A549 (cell line): Measurements from ENCODE around the gene B9D2. TPM values are rescaled to one million over a fixed set of nuclear protein-coding genes. Genes with fewer than 3 reads are reported as not detected.
A peak's percentile ranks its signal among the peaks of the same experiment; 100 is the strongest.

Source experiments
- ATAC-seq, 2 experiments: fragments of 200-7000 bp in 1 of 2; fragments of >200 bp in 1 of 2; cut with Nextera tagmentation in 1 of 2; cut with Tn5 transposase in 1 of 2; 3 replicates each; pipeline versions ENCODE4 v1.8.0 to v1.9.1; 2018 to 2020; ENCODE audit warnings: mild to moderate bottlenecking in 1 of 2, moderate library complexity in 1 of 2
- CTCF ChIA-PET: fragments of 300-600 bp; sonication (Branson Sonifier 250); formaldehyde crosslinking; extraction: SDS; loops from one replicate; lab custom pipeline; 2021; ENCODE audit warnings: antibody characterized with exemption, inconsistent platforms; lab: Yijun Ruan, JAX
- POLR2A ChIA-PET: fragments of 350-600 bp; formaldehyde crosslinking; extraction: SDS; loops from one replicate; lab custom pipeline; 2021; ENCODE audit warnings: antibody characterized with exemption, inconsistent platforms; lab: Yijun Ruan, JAX
- DNase-seq, 2 experiments: peaks; one replicate each; pipeline versions ENCODE4 v3.0.0 to v3.0.0-alpha.2; 2011 to 2016; ENCODE audit warnings: low read depth in 1 of 2, low spot score in 1 of 2
- FAIRE-seq: peaks from 2 replicates; lab custom pipeline; 2011; peaks lifted over from hg19 to GRCh38; lab: Jason Lieb, UNC
- H3K27ac ChIP-seq, 2 experiments: fragments of >200 bp; sonication (Bioruptor Twin); formaldehyde crosslinking; 3 replicates each; pipeline ENCODE4 v1.5.1; 2016 to 2017
- H3K4me1 ChIP-seq: fragments of >200 bp; sonication (Bioruptor Twin); formaldehyde crosslinking; 3 replicates; pipeline ENCODE4 v1.6.1; 2016
- H3K4me2 ChIP-seq: fragments of >200 bp; sonication (Bioruptor Twin); formaldehyde crosslinking; 3 replicates; pipeline ENCODE4 v1.6.1; 2016
- H3K4me3 ChIP-seq: fragments of >200 bp; sonication (Bioruptor Twin); formaldehyde crosslinking; 3 replicates; pipeline ENCODE4 v1.5.1; 2016
- H3K9me3 ChIP-seq: fragments of >200 bp; sonication (Bioruptor Twin); formaldehyde crosslinking; 3 replicates; pipeline ENCODE4 v1.6.1; 2016
- BHLHE40 ChIP-seq: IDR thresholded peaks from 2 replicates; pipeline ENCODE4 v1.6.1; 2012; ENCODE audit warnings: low read depth, low read length, inconsistent platforms
- CHD2 ChIP-seq: fragments of 150-350 bp; IDR thresholded peaks from 2 replicates; pipeline ENCODE4 v1.6.1; 2014; ENCODE audit warnings: low read length; ENCODE audit not compliant: partially characterized antibody
- E2F6 ChIP-seq: IDR thresholded peaks from 2 replicates; pipeline ENCODE4 v1.6.1; 2012; ENCODE audit warnings: low read depth, borderline replicate concordance
- EP300 ChIP-seq, 2 experiments: fragments of >200 bp; sonication (Bioruptor Twin); formaldehyde crosslinking; IDR thresholded peaks; 2 replicates in 1 of 2; 3 replicates in 1 of 2; pipeline ENCODE4 v1.6.1; 2016 to 2017
- FOSB ChIP-seq: fragments of 250-450 bp; sonication (Bioruptor Pico); IDR thresholded peaks from 2 replicates; pipeline ENCODE4 v1.5.0; 2020; ENCODE audit warnings: mild to moderate bottlenecking, moderate library complexity
- FOSL2 ChIP-seq, 2 experiments: fragments of 450-650 bp in 1 of 2; fragments of >200 bp in 1 of 2; sonication (Bioruptor Twin) in 1 of 2; formaldehyde crosslinking; IDR thresholded peaks; 2 replicates each; pipeline versions ENCODE4 v1.5.0 to v1.6.1; 2016 to 2020; ENCODE audit warnings: mild to moderate bottlenecking in 1 of 2, moderate library complexity in 1 of 2
- GATA3 ChIP-seq: IDR thresholded peaks from 2 replicates; pipeline ENCODE4 v1.6.1; 2012; ENCODE audit warnings: borderline replicate concordance
- HDAC2 ChIP-seq: fragments of 200-600 bp; sonication (generic); IDR thresholded peaks from 2 replicates; pipeline ENCODE4 v1.6.1; 2016
- HEYL ChIP-seq: fragments of 250-450 bp; sonication (Bioruptor Pico); IDR thresholded peaks from 2 replicates; pipeline ENCODE4 v1.8.0; 2021; ENCODE audit warnings: mild to moderate bottlenecking, moderate library complexity
- HOXB13 ChIP-seq: fragments of 250-450 bp; sonication (Bioruptor Pico); IDR thresholded peaks from 2 replicates; pipeline ENCODE4 v1.5.0; 2020; ENCODE audit warnings: low read depth, mild to moderate bottlenecking, moderate library complexity
- HOXB5 ChIP-seq: fragments of 250-450 bp; sonication (Bioruptor Pico); IDR thresholded peaks from 2 replicates; pipeline ENCODE4 v1.5.0; 2020; ENCODE audit warnings: mild to moderate bottlenecking, moderate library complexity
- JUN ChIP-seq, 2 experiments: fragments of >200 bp; sonication (Bioruptor Twin); formaldehyde crosslinking; IDR thresholded peaks; 2 replicates in 1 of 2; 3 replicates in 1 of 2; pipeline ENCODE4 v1.6.1; 2016 to 2017
- JUNB ChIP-seq: fragments of >200 bp; sonication (Bioruptor Twin); formaldehyde crosslinking; IDR thresholded peaks from 2 replicates; pipeline ENCODE4 v1.6.1; 2016
- KDM5A ChIP-seq: fragments of 200-600 bp; sonication (generic); IDR thresholded peaks from 2 replicates; pipeline ENCODE4 v1.6.1; 2016; ENCODE audit warnings: antibody characterized with exemption, mild to moderate bottlenecking
- MAX ChIP-seq: IDR thresholded peaks from 2 replicates; pipeline ENCODE4 v1.6.1; 2012
- MYC ChIP-seq: IDR thresholded peaks from 2 replicates; pipeline ENCODE4 v1.6.1; 2012; ENCODE audit warnings: mild to moderate bottlenecking, inconsistent platforms, low read length, improper control_type of control experiment, borderline replicate concordance
- NPAS2 ChIP-seq: fragments of 250-450 bp; sonication (Bioruptor Pico); IDR thresholded peaks from 2 replicates; pipeline ENCODE4 v1.8.0; 2022; ENCODE audit warnings: mild to moderate bottlenecking, moderate library complexity, borderline replicate concordance
- NR3C1 ChIP-seq: fragments of >200 bp; sonication (Bioruptor Twin); formaldehyde crosslinking; IDR thresholded peaks from 3 replicates; pipeline ENCODE4 v1.6.1; 2017
- PHF8 ChIP-seq: fragments of 200-600 bp; sonication (generic); IDR thresholded peaks from 2 replicates; pipeline ENCODE4 v1.6.1; 2016; ENCODE audit warnings: low read depth, mild to moderate bottlenecking, antibody characterized with exemption, moderate library complexity, borderline replicate concordance
- POLR2A ChIP-seq: IDR thresholded peaks from 2 replicates; pipeline ENCODE4 v1.6.1; 2012; ENCODE audit warnings: mild to moderate bottlenecking, low read length
- RCOR1 ChIP-seq: fragments of 150-350 bp; IDR thresholded peaks from 2 replicates; pipeline ENCODE4 v1.6.1; 2014; ENCODE audit warnings: antibody characterized with exemption, low read length, low read depth
- TFCP2L1 ChIP-seq: fragments of 250-450 bp; sonication (Bioruptor Pico); IDR thresholded peaks from 2 replicates; pipeline ENCODE4 v1.5.0; 2021; ENCODE audit warnings: mild to moderate bottlenecking
- TP53 ChIP-seq: fragments of 250-450 bp; sonication (Bioruptor Pico); IDR thresholded peaks from 2 replicates; pipeline ENCODE4 v1.5.0; 2021; ENCODE audit warnings: mild to moderate bottlenecking, moderate library complexity
- USF2 ChIP-seq: fragments of 450-650 bp; IDR thresholded peaks from 2 replicates; pipeline ENCODE4 v1.6.1; 2014; ENCODE audit warnings: antibody characterized with exemption
- ZC3H11A ChIP-seq: fragments of 450-650 bp; IDR thresholded peaks from 2 replicates; pipeline ENCODE4 v1.6.1; 2014; ENCODE audit warnings: antibody characterized with exemption, mild to moderate bottlenecking
- ZFP36 ChIP-seq: fragments of 450-650 bp; IDR thresholded peaks from 2 replicates; pipeline ENCODE4 v1.6.1; 2014; ENCODE audit warnings: borderline replicate concordance; ENCODE audit not compliant: partially characterized antibody
- WGBS: methylation state at CpG from one replicate; pipeline ENCODE4 v1.1.6; 2017; ENCODE audit errors: missing lambda C conversion rate; 5-methylcytosine and 5-hydroxymethylcytosine counted together
- polyA plus RNA-seq, 4 experiments: library from polyadenylated mRNA; depleted of rRNA in 3 of 4; stranded (reverse); fragments of >200 nt; fragmentation: RNase III in 1 of 4; extraction: RNeasy Plus Mini Kit Qiagen cat#74134 plus additional on column Dnase treatment in 1 of 4; gene quantifications; 2 replicates in 3 of 4; 3 replicates in 1 of 4; pipeline ENCODE4 v1.2.3, GENCODE V29; 2011 to 2017
- TF ChIP-seq, protein P1 (sequence below): fragments of >200 bp; sonication (Bioruptor Twin); formaldehyde crosslinking; IDR thresholded peaks from 3 replicates; pipeline ENCODE4 v1.6.1; 2016
- TF ChIP-seq, protein P2 (sequence below): fragments of 250-450 bp; sonication (Bioruptor Pico); IDR thresholded peaks from 2 replicates; pipeline ENCODE4 v1.5.0; 2021; ENCODE audit warnings: mild to moderate bottlenecking, moderate library complexity, borderline replicate concordance
- TF ChIP-seq, protein P3 (sequence below): fragments of 250-450 bp; sonication (Bioruptor Pico); IDR thresholded peaks from 2 replicates; pipeline ENCODE4 v1.5.0; 2020; ENCODE audit warnings: low read depth, mild to moderate bottlenecking, moderate library complexity
- TF ChIP-seq, protein P4 (sequence below): fragments of 150-350 bp; IDR thresholded peaks from 2 replicates; pipeline ENCODE4 v1.6.1; 2014; ENCODE audit warnings: low read depth, mild to moderate bottlenecking, low read length
- TF ChIP-seq, protein P5 (sequence below): IDR thresholded peaks from 2 replicates; pipeline ENCODE4 v1.6.1; 2012

The B9D2 gene
- polyA plus RNA-seq, 2 of the 4 experiments (the other 2 are of a cell fraction), result 19.6 to 22.5 TPM

- DNase-seq (peak; percentile 100), ATAC-seq (peak; percentile 92 to 95), FAIRE-seq (peak; percentile 100)
- no peaks in the 10 kb centered on the region for H3K9me3 ChIP-seq
- H3K27ac ChIP-seq, result peak within 1 kb of the TSS; percentile 79 to 87
- H3K4me1 ChIP-seq, result peaks cover 20% of the 10 kb centered on the region
- peak within 1 kb of the TSS; percentile 88 for H3K4me2 ChIP-seq
- CTCF ChIA-PET, result interaction anchor here (0.9 to 2.4 kb wide), 4 partner anchors 10 to 19 kb away, joined by 3 to 9 read pairs (median 4); no protein-coding TSS in a partner anchor
- POLR2A ChIA-PET, result no interaction called here
- H3K4me3 ChIP-seq, result peak within 1 kb of the TSS; percentile 70
- whole genome bisulfite sequencing, result 2% methylated on average over 50 of the region's 50 CpGs
- TF ChIP-seq NR3C1 (no peak), USF2 (peak; percentile 97), PHF8 (peak; percentile 82; the same call in 1 of the 2 replicates), HOXB5 (peak; percentile 56; the same call in 1 of the 2 replicates), FOSB (CRISPR knock-in tag) (0 out of 2 replicates have a peak, but pooled peaks have one; percentile 51), RCOR1 (peak; percentile 13; the same call in 1 of the 2 replicates), ZFP36 (peak; percentile 16), TP53 (CRISPR knock-in tag) (peak; percentile 74), HEYL (CRISPR knock-in tag) (peak; percentile 76), HOXB13 (CRISPR knock-in tag) (peak; percentile 37; the same call in 1 of the 2 replicates), POLR2A (peak; percentile 87), JUNB (no peak), HDAC2 (0 out of 2 replicates have a peak, but pooled peaks have one; percentile 69), TFCP2L1 (CRISPR knock-in tag) (peak; percentile 46; the same call in 1 of the 2 replicates), EP300 (IDR thresholded peaks at IDR 0.05) (no peak), E2F6 (peak; percentile 99), ZC3H11A (no peak), NPAS2 (CRISPR knock-in tag) (peak; percentile 89), JUN (IDR thresholded peaks at IDR 0.05) (peak; percentile 99 to 100), GATA3 (peak; percentile 60; the same call in 1 of the 2 replicates), FOSL2 (IDR thresholded peaks at IDR 0.05) (no peak), FOSL2 (CRISPR knock-in tag; IDR thresholded peaks at IDR 0.05) (peak; percentile 37), BHLHE40 (peak; percentile 90), MYC (peak; percentile 100), KDM5A (peak; percentile 94), MAX (peak; percentile 100), CHD2 (peak; percentile 27)
- TF ChIP-seq, protein P1, sequence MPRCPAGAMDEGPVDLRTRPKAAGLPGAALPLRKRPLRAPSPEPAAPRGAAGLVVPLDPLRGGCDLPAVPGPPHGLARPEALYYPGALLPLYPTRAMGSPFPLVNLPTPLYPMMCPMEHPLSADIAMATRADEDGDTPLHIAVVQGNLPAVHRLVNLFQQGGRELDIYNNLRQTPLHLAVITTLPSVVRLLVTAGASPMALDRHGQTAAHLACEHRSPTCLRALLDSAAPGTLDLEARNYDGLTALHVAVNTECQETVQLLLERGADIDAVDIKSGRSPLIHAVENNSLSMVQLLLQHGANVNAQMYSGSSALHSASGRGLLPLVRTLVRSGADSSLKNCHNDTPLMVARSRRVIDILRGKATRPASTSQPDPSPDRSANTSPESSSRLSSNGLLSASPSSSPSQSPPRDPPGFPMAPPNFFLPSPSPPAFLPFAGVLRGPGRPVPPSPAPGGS, result peak; percentile 59; the same call in 2 of the 3 replicates
- TF ChIP-seq, protein P2, sequence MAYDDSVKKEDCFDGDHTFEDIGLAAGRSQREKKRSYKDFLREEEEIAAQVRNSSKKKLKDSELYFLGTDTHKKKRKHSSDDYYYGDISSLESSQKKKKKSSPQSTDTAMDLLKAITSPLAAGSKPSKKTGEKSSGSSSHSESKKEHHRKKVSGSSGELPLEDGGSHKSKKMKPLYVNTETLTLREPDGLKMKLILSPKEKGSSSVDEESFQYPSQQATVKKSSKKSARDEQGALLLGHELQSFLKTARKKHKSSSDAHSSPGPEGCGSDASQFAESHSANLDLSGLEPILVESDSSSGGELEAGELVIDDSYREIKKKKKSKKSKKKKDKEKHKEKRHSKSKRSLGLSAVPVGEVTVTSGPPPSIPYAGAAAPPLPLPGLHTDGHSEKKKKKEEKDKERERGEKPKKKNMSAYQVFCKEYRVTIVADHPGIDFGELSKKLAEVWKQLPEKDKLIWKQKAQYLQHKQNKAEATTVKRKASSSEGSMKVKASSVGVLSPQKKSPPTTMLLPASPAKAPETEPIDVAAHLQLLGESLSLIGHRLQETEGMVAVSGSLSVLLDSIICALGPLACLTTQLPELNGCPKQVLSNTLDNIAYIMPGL, result peak; percentile 43; the same call in 1 of the 2 replicates
- TF ChIP-seq, protein P3, sequence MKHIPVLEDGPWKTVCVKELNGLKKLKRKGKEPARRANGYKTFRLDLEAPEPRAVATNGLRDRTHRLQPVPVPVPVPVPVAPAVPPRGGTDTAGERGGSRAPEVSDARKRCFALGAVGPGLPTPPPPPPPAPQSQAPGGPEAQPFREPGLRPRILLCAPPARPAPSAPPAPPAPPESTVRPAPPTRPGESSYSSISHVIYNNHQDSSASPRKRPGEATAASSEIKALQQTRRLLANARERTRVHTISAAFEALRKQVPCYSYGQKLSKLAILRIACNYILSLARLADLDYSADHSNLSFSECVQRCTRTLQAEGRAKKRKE, result peak; percentile 87
- TF ChIP-seq, protein P4, sequence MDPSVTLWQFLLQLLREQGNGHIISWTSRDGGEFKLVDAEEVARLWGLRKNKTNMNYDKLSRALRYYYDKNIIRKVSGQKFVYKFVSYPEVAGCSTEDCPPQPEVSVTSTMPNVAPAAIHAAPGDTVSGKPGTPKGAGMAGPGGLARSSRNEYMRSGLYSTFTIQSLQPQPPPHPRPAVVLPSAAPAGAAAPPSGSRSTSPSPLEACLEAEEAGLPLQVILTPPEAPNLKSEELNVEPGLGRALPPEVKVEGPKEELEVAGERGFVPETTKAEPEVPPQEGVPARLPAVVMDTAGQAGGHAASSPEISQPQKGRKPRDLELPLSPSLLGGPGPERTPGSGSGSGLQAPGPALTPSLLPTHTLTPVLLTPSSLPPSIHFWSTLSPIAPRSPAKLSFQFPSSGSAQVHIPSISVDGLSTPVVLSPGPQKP, result 0 out of 2 replicates have a peak, but pooled peaks have one; percentile 16
- TF ChIP-seq, protein P5, sequence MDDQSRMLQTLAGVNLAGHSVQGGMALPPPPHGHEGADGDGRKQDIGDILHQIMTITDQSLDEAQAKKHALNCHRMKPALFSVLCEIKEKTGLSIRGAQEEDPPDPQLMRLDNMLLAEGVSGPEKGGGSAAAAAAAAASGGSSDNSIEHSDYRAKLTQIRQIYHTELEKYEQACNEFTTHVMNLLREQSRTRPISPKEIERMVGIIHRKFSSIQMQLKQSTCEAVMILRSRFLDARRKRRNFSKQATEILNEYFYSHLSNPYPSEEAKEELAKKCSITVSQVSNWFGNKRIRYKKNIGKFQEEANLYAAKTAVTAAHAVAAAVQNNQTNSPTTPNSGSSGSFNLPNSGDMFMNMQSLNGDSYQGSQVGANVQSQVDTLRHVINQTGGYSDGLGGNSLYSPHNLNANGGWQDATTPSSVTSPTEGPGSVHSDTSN, result no peak
These were observed 33.4 kb upstream of the B9D2 start, which contains the start of the genes BCKDHA and EXOSC5 for GRCh38 chr19:41397086-41398049. Gene BCKDHA, plus strand, starts transcription at chr19:41397818. Its CDS starts 10 bp downstream, at chr19:41397828. Gene EXOSC5, minus strand, starts transcription at chr19:41397359. Its CDS starts 31 bp downstream, at chr19:41397328.
